ENCODE results near the gene C17orf113.

The C17orf113 gene

GRCh38 chr17:42067371-42068091 lies 17.1 kb upstream of the C17orf113 start:
- Histone ChIP-seq H3K9me3 (ENCODE audit: insufficient read depth, low read length) (no peaks in the 10 kb centered on the region), H3K27me3 (ENCODE audit: insufficient read depth, insufficient read length) (peaks cover 15% of the 10 kb centered on the region), H3K4me1 (ENCODE audit: insufficient read depth, insufficient read length) (peaks cover 22% of the 10 kb centered on the region), H3K4me3 (ENCODE audit: insufficient read length, low read depth) (no peak overlapping the region), H3K9ac (ENCODE audit: insufficient read length, low read depth) (no peak overlapping the region), H3K36me3 (ENCODE audit: insufficient read depth, insufficient read length, low read length) (no peaks in the 10 kb centered on the region)
- TF ChIP-seq SUZ12 (IDR thresholded peaks at IDR 0.05; ENCODE audit: extremely low read depth, insufficient read depth, insufficient read length), result no peak
- no peak for TF ChIP-seq YY1 (IDR thresholded peaks at IDR 0.05; ENCODE audit: insufficient read depth, insufficient read length)
- TF ChIP-seq ZNF274 (IDR thresholded peaks at IDR 0.05; ENCODE audit: low read depth, low read length), result no peak
- peak; percentile 42 for DNase-seq (ENCODE audit: low read depth, low spot score)

- Histone ChIP-seq H3K4me1 (ENCODE audit: insufficient read depth, insufficient read length) (peaks cover 34% of the 10 kb centered on the region), H3K36me3 (ENCODE audit: insufficient read depth, insufficient read length, low read length) (no peaks in the 10 kb centered on the region), H3K9ac (ENCODE audit: insufficient read length, low read depth) (no peak overlapping the region), H3K4me3 (ENCODE audit: insufficient read length, low read depth) (no peak overlapping the region), H3K9me3 (ENCODE audit: insufficient read depth, low read length) (no peaks in the 10 kb centered on the region), H3K27me3 (ENCODE audit: insufficient read depth, insufficient read length) (no peaks in the 10 kb centered on the region)
- no peak for DNase-seq (ENCODE audit: low read depth, low spot score)
- TF ChIP-seq SUZ12 (IDR thresholded peaks at IDR 0.05; ENCODE audit: extremely low read depth, insufficient read depth, insufficient read length) (no peak), YY1 (IDR thresholded peaks at IDR 0.05; ENCODE audit: insufficient read depth, insufficient read length) (no peak), ZNF274 (IDR thresholded peaks at IDR 0.05; ENCODE audit: low read depth, low read length) (no peak)
Observed at GRCh38 chr17:42065201-42065600, 14.8 kb upstream of the C17orf113 start.

- no peaks in the 10 kb centered on the region for H3K27me3 ChIP-seq (ENCODE audit: insufficient read depth, insufficient read length)
- TF ChIP-seq ZNF274 (IDR thresholded peaks at IDR 0.05; ENCODE audit: low read depth, low read length) (no peak), YY1 (IDR thresholded peaks at IDR 0.05; ENCODE audit: insufficient read depth, insufficient read length) (no peak), SUZ12 (IDR thresholded peaks at IDR 0.05; ENCODE audit: extremely low read depth, insufficient read depth, insufficient read length) (no peak)
- no peaks in the 10 kb centered on the region for H3K36me3 ChIP-seq (ENCODE audit: insufficient read depth, insufficient read length, low read length)
- DNase-seq (ENCODE audit: low read depth, low spot score), result no peak
- H3K4me1 ChIP-seq (ENCODE audit: insufficient read depth, insufficient read length), result peaks cover 32% of the 10 kb centered on the region
- H3K4me3 ChIP-seq (ENCODE audit: insufficient read length, low read depth), result no peak overlapping the region
- H3K9ac ChIP-seq (ENCODE audit: insufficient read length, low read depth), result no peak overlapping the region
- no peaks in the 10 kb centered on the region for H3K9me3 ChIP-seq (ENCODE audit: insufficient read depth, low read length)
Observed at GRCh38 chr17:42062681-42063080, 12.3 kb upstream of the C17orf113 start.

- H3K9me3 ChIP-seq (ENCODE audit: insufficient read depth, low read length), result no peaks in the 10 kb centered on the region
- TF ChIP-seq YY1 (IDR thresholded peaks at IDR 0.05; ENCODE audit: insufficient read depth, insufficient read length) (no peak), ZNF274 (IDR thresholded peaks at IDR 0.05; ENCODE audit: low read depth, low read length) (no peak), SUZ12 (IDR thresholded peaks at IDR 0.05; ENCODE audit: extremely low read depth, insufficient read depth, insufficient read length) (no peak)
- peaks cover 29% of the 10 kb centered on the region for H3K4me1 ChIP-seq (ENCODE audit: insufficient read depth, insufficient read length)
- no peak overlapping the region for H3K4me3 ChIP-seq (ENCODE audit: insufficient read length, low read depth)
- no peak for DNase-seq (ENCODE audit: low read depth, low spot score)
- H3K36me3 ChIP-seq (ENCODE audit: insufficient read depth, insufficient read length, low read length), result no peaks in the 10 kb centered on the region
- no peak overlapping the region for H3K9ac ChIP-seq (ENCODE audit: insufficient read length, low read depth)
- H3K27me3 ChIP-seq (ENCODE audit: insufficient read depth, insufficient read length), result no peaks in the 10 kb centered on the region
Observed at GRCh38 chr17:42061646-42062487, 11.5 kb upstream of the C17orf113 start.

- no peaks in the 10 kb centered on the region for H3K9me3 ChIP-seq (ENCODE audit: insufficient read depth, low read length)
- H3K9ac ChIP-seq (ENCODE audit: insufficient read length, low read depth), result no peak overlapping the region
- H3K27me3 ChIP-seq (ENCODE audit: insufficient read depth, insufficient read length), result no peaks in the 10 kb centered on the region
- DNase-seq (ENCODE audit: low read depth, low spot score), result no peak
- H3K4me3 ChIP-seq (ENCODE audit: insufficient read length, low read depth), result no peak overlapping the region
- TF ChIP-seq ZNF274 (IDR thresholded peaks at IDR 0.05; ENCODE audit: low read depth, low read length) (no peak), SUZ12 (IDR thresholded peaks at IDR 0.05; ENCODE audit: extremely low read depth, insufficient read depth, insufficient read length) (no peak), YY1 (IDR thresholded peaks at IDR 0.05; ENCODE audit: insufficient read depth, insufficient read length) (no peak)
- peaks cover 38% of the 10 kb centered on the region for H3K4me1 ChIP-seq (ENCODE audit: insufficient read depth, insufficient read length)
- H3K36me3 ChIP-seq (ENCODE audit: insufficient read depth, insufficient read length, low read length), result no peaks in the 10 kb centered on the region
Observed at GRCh38 chr17:42060231-42060630, 9.8 kb upstream of the C17orf113 start.

GRCh38 chr17:42059815-42060214 lies 9.4 kb upstream of the C17orf113 start:
- Histone ChIP-seq H3K9ac (ENCODE audit: insufficient read length, low read depth) (no peak overlapping the region), H3K27me3 (ENCODE audit: insufficient read depth, insufficient read length) (no peaks in the 10 kb centered on the region), H3K36me3 (ENCODE audit: insufficient read depth, insufficient read length, low read length) (no peaks in the 10 kb centered on the region), H3K4me1 (ENCODE audit: insufficient read depth, insufficient read length) (peaks cover 39% of the 10 kb centered on the region), H3K9me3 (ENCODE audit: insufficient read depth, low read length) (no peaks in the 10 kb centered on the region), H3K4me3 (ENCODE audit: insufficient read length, low read depth) (no peak overlapping the region)
- no peak for DNase-seq (ENCODE audit: low read depth, low spot score)
- TF ChIP-seq YY1 (IDR thresholded peaks at IDR 0.05; ENCODE audit: insufficient read depth, insufficient read length) (no peak), ZNF274 (IDR thresholded peaks at IDR 0.05; ENCODE audit: low read depth, low read length) (no peak), SUZ12 (IDR thresholded peaks at IDR 0.05; ENCODE audit: extremely low read depth, insufficient read depth, insufficient read length) (no peak)

- no peaks in the 10 kb centered on the region for H3K36me3 ChIP-seq (ENCODE audit: insufficient read depth, insufficient read length, low read length)
- H3K9me3 ChIP-seq (ENCODE audit: insufficient read depth, low read length), result no peaks in the 10 kb centered on the region
- peaks cover 36% of the 10 kb centered on the region for H3K4me1 ChIP-seq (ENCODE audit: insufficient read depth, insufficient read length)
- no peaks in the 10 kb centered on the region for H3K27me3 ChIP-seq (ENCODE audit: insufficient read depth, insufficient read length)
- TF ChIP-seq YY1 (IDR thresholded peaks at IDR 0.05; ENCODE audit: insufficient read depth, insufficient read length), result no peak
- TF ChIP-seq ZNF274 (IDR thresholded peaks at IDR 0.05; ENCODE audit: low read depth, low read length), result no peak
- TF ChIP-seq SUZ12 (IDR thresholded peaks at IDR 0.05; ENCODE audit: extremely low read depth, insufficient read depth, insufficient read length), result no peak
- DNase-seq (ENCODE audit: low read depth, low spot score), result no peak
- no peak overlapping the region for H3K9ac ChIP-seq (ENCODE audit: insufficient read length, low read depth)
- no peak overlapping the region for H3K4me3 ChIP-seq (ENCODE audit: insufficient read length, low read depth)
Observed at GRCh38 chr17:42058063-42058462, 7.7 kb upstream of the C17orf113 start.
